GM12891 (cell line): Measurements from ENCODE around the gene CNOT10.

ENCODE experiments used
- PAX5 ChIP-seq: IDR thresholded peaks from 2 replicates; pipeline ENCODE4 v1.6.1; 2011; ENCODE audit warnings: low read length, moderate library complexity, mild to moderate bottlenecking; ENCODE audit not compliant: insufficient read depth, severe bottlenecking
- POLR2A ChIP-seq: IDR thresholded peaks from 2 replicates; pipeline ENCODE4 v1.6.1; 2011; ENCODE audit warnings: low read depth, low read length, control low read depth
- POLR2AphosphoS5 ChIP-seq: IDR thresholded peaks from 2 replicates; pipeline ENCODE4 v1.6.1; 2011; ENCODE audit warnings: low read depth, low read length, control low read depth
- POU2F2 ChIP-seq: IDR thresholded peaks from 2 replicates; pipeline ENCODE4 v1.6.1; 2011; ENCODE audit warnings: low read depth, mild to moderate bottlenecking, control low read depth, low read length, moderate library complexity
- SPI1 ChIP-seq: IDR thresholded peaks from 2 replicates; pipeline ENCODE4 v1.6.1; 2011; ENCODE audit warnings: low read depth, low read length, control low read depth
- TAF1 ChIP-seq: IDR thresholded peaks from 2 replicates; pipeline ENCODE4 v1.6.1; 2011; ENCODE audit warnings: low read depth, low read length, control low read depth

DNA sequence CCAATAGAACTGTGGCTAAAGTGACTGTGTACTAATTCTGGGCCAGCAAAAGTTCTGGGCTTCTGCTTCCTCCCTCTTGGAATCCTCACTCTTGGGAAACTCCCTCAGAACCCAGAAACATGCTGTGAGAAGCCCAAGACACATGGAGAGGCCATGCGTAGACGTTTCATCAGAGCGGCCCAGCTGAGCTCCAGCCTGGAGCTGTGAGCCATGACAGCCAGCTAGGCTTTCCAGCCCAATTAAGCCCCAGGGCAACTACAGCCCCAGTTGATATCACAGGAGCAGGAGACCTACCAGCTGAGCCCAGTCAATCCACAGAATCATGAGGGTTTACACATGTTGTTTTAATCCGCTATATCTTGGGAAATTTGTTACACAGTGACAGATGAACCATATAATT is 43.6 kb upstream of the CNOT10 start:
- TF ChIP-seq POLR2A (no peak), TAF1 (no peak), SPI1 (no peak), POLR2AphosphoS5 (no peak), PAX5 (no peak), POU2F2 (no peak)
